Tongue (tissue), 2 donors: ENCODE data around the gene CHN2. TPM values are rescaled to one million over a fixed set of nuclear protein-coding genes. Genes with fewer than 3 reads are reported as not detected.
A peak's percentile ranks its signal among the peaks of the same experiment; 100 is the strongest.
"Not testable (repeated sequence)": the region's sequence is repeated elsewhere in the genome, so short reads cannot be mapped to it uniquely, and the experiment has no call there.

Experiments used
- DNase-seq: peaks from one replicate; pipeline ENCODE4 v3.0.0-alpha.2; 2015
- total RNA-seq: library from RNA; depleted of rRNA; stranded (reverse); fragments of >200 nt; gene quantifications from one replicate; pipeline ENCODE4 v1.2.3, GENCODE V29; 2014

Gene CHN2
- total RNA-seq, 1 donor from 2014 or later: 7.6 TPM

- peak; percentile 81 for DNase-seq
Measured at GRCh38 chr7:29189743-29190201, 4.8 kb upstream of the CHN2 start.

GRCh38 chr7:29190349-29191045, 4.1 kb upstream of the CHN2 start:
- no peak for DNase-seq

- DNase-seq: no peak
Measured at GRCh38 chr7:29192323-29192722, 2.3 kb upstream of the CHN2 start.

DNA sequence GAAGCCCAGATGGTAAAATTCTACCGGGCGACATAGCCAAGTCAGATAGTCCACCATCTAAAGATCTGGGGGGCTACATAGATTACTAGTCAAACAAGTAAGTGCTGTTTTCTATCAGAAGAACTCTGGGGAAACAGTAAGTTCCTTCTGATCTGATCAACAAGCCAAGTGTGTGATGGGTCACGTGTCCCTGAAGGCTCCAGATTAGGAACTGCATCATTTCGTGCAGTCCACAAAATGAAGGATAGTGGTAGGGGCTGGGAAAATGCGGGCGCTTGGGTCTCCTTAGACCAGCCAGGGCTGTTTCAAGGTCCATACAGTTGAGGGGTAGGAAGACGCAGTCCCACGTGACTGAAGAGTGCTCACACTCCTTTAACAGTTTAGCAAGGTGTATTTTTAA, 1.8 kb upstream of the CHN2 start:
- DNase-seq: no peak

- DNase-seq: peak; percentile 15
Measured at GRCh38 chr7:29193316-29194205, 1.0 kb upstream of the CHN2 start.

DNA sequence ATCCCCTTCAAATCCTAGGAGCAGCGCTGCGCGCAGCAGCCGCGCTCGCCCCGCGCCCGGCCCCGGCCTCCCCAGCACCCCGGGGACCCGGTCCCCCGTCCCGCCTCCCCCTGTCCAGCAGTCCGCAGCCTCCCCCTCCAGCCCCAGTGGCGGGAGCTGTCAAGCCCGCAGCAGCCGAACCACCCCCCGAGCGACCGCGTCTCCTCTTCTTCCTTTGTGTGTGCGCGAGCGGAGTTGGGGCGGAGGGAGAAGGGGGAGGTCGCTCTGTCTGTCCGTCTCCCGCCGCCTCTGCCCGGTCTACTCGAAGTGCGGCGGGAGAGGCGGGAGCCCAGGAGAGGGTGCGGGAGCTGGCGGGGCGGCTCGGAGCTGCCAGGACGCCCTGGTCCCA, 375 bp upstream of the CHN2 start:
- DNase-seq: peak; percentile 46

DNA sequence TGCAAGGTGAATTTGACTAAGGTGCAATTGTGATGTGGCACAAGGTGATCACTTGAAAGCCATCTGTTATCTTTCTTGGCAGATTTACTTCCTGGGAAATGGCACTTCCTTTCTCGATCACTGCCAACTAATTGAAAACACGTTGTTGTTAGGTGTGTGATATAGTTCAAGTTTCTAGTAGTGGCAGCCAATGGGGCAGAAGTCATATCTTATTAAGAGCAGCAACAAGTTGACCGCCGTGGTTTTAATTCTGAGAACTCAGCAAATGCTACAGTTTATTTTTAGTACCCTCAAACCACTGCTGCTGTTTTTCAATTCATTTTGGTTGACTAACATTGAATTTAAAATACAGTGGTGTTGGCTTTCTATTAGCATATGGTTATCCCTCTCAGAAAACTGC, 1.6 kb downstream of the CHN2 start:
- DNase-seq: no peak

DNA sequence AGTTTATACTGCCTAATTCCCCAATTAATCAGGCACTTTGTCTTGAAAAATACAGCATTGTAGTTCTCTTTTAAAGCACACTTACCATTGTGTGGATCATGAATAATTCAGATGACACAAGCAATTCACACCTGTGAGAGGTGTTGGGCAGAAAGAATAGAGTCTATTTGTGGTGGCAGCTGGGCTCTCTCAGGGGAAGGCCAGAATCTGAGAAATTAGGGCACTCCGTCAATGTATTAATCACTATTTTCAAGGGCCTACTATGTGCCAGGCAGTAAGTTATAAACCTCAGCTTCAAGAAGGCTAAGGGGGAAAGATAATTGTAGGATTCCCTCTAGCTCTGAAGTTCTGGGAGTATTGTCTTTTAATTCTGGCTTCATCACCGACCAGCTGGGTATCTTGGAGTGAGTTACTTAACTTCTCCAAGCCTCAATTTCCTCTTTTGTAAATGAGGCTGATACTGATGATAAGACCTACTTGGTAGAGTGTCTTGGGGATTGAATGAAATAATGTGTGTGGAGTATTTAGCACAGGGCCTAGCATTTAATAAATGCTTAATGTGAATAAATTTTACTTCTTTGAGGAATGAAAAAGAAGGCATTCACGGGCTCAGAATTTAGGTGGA, 2.5 kb downstream of the CHN2 start:
- DNase-seq: no peak

DNA sequence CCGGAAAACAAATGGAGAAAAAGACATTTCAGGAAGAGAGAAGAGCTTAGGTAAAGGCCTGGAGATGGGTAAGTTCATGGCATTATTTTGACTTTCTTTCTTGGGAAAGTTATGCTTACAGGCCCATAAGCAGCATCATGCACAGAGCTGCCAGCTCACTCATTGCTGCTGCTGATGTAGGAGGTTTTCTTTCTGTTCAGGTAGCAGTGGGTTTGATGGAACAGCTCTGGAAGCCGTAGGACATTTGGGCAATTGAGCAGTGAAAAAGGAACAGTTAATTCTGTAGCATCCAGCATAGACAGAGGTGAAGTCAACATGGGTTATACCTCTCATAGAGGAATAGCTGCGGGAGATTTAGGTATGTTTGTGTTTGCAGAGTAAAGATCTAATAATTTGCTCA, 3.3 kb downstream of the CHN2 start:
- no peak for DNase-seq

GRCh38 chr7:29199776-29200175, 5.2 kb downstream of the CHN2 start:
- DNase-seq: no peak

GRCh38 chr7:29202651-29203069, 8.1 kb downstream of the CHN2 start:
- DNase-seq: no peak

- no peak for DNase-seq
Measured at GRCh38 chr7:29204491-29205272, 10.1 kb downstream of the CHN2 start.

DNA sequence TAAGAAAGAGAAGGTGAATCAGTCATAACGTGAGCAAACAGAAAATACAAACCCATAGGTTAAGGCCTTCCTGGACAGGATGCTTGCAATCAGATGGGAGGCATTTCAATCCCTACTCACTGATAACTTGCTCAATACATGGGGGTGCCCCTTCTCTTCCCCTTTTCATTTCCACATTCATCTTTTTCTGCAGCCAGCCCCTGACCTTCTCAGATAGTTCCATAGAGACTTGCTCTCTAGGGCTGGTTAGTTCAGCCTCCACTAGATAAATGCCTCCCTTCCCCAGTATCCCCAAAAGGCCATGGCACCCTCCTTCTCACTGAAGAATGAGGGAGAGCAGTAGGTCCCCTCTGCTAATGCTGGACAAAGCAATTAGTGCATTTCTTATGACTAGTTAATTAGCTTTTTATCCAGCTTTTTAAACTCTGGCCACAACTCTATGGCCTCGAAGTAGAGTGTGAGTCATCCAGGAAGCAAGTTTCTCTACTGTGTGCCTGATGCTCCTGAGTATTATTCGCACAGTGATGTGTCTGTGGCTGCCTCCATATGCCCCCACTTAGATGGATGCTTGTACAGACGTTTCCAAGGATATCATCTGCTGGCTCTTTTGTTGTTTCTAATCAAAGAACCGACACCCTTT, 12.7 kb downstream of the CHN2 start:
- no peak for DNase-seq

DNA sequence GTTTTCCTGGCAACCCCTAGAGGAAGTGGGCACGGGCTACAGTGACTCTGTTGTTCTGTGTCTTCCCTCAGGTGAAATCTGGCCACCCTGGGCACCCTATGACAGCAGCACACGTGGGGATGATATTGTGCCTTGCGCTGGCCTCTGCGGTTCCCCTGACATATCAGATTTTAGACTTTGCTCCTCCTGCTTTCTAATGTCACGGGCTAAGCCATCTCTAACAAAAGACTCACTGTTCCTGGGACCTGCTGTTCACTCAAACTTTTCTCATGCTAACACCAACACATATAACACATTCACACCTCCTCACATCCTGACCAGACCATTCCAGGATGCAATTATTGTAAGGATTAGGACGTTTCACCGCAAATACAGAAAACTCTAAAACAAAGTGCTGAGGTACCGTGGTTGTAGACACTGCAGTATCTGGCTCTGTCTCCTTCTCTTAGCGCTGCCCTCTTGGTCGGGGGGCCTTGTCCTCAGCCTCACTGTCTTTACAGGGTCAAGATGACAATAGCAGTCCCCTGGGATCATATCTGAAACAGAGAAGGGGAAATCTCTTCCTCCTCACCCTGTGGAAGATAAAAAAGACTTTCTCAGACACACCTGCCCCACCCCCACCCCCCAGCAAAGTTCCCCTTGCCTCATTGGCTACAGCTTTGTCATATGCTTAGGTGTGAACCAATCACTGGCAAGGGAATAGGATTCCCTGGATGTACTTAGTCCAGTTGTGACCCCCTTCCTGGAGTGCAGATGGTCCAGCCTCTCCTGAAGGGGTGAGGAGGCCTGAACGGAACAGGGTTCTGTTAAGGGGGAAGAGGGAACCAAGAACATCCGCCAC, 14.1 kb downstream of the CHN2 start:
- no peak for DNase-seq

DNA sequence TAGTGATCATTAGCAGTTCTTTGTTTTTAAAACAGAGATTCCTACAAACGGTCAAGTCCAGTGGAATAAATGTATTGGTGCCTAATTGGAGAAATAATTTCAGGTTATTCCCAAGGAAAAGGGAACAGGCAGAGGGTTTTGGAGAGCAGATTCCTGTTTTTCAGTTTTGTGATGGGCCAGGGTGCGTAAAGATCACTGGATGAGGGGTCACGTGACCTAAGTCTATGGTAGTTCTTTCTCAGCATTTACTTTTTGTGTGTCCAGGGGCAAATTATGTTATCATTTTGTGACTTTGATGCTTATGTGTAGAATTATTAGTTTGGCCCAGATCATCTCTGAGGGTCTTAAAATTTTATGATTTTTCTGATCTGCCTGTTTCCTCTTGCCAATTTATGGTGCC, 15.2 kb downstream of the CHN2 start:
- DNase-seq: no peak

GRCh38 chr7:29212736-29213135, 18.2 kb downstream of the CHN2 start:
- not testable (repeated sequence) for DNase-seq

DNA sequence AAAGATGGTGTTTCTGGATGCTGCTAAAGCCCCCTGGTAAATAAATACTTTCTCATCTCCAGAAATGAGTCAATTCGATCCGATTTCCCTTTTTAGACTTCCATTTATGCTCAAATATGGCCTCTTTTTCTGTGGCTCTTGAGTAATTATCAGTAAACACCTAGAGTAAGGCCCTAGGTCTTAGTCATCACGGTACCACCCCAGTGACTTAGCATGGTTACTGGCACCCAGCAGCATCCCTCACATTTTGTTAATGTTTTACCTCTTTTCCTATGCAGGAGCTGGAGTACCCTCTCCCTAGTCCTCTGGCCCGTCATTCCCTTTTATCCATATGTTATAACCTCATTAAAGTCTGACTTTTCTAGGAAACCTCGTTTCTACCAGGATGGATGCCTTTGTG, 19.5 kb downstream of the CHN2 start:
- DNase-seq: no peak

DNA sequence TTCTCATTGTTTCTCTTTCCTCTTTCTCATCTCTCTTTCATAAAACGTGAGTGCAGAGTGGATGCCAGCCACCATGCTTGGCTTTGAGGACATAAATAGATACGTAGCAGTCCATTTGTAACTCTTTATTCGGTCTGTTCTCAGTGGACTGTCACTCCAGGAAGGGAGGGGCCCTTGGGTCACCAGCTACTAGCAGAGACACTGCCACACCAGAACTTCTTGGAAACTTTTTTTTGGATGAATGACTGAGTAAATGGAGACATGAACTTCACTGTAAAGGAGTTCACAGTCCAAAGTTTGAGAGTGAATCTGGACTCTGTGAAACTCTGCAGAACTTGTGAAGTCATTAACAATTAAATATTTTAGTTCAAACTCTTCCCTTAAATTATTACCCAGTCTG, 20.2 kb downstream of the CHN2 start:
- DNase-seq: no peak

- no peak for DNase-seq
Measured at GRCh38 chr7:29216128-29216527, 21.6 kb downstream of the CHN2 start.

DNA sequence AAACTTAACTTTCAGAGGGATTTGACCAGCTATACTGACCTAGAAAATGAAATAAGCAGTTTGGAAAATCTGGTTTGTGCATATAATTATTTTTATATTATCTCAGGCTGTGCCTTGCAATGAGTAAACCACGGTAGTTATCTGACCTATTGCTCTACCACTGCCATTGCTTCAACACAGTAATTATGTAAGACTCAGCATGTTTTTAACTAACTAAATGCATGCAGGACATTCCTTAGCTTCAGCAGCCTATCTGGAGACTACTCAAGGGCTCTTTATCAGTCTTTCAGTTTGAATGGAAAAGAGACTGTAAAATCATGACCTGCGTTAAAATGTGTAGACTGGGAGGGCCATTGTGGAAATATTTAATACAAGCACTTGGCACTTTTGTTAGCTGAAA, 22.5 kb downstream of the CHN2 start:
- DNase-seq: no peak

GRCh38 chr7:29224726-29225125, 30.2 kb downstream of the CHN2 start:
- DNase-seq: no peak
